HG03139 (cell line): Measurements from ENCODE around the gene ADGRV1.

Experiments used
- ATAC-seq: cut with Tn5 transposase; IDR thresholded peaks from one replicate; pipeline ENCODE4 v1.9.1; 2021; ENCODE audit not compliant: unreplicated experiment

The ADGRV1 gene

DNA sequence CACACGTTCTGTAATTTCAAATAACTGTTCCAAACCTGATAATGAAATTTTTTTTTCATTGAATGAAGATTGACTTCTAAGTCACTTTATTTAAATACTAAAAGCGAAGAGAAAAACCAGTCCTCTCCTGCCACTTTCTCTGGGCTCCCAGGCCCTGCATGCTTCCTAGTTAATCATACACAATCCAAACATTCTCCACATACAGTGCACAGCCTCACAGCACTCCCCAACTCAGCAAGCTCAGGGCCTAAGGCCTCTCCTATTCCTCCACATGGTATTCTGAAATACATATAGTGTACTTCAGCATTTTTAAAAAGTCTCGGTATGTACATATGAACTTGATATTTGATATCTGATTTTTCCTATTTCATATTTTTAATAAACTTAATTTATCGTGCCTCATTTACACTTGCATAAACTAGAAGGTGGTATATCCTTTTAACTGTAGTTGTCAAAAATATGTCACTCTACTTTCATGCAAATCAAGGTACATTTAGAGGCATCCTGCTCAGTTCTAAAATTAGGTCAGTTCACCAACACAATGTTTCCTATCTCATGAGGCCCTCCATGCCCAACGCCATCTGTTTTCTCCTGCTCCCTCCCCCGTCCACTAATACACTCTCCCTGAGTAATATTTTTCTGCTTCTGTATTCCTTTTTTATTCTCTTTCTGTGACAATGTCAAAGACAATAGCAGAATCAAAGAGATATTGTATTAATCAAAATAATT, 617.9 kb downstream of the ADGRV1 start:
- no peak for ATAC-seq

- ATAC-seq, result no peak
Observed at GRCh38 chr5:91177085-91177484, 618.5 kb downstream of the ADGRV1 start.

GRCh38 chr5:91177639-91178038, 619.0 kb downstream of the ADGRV1 start:
- no peak for ATAC-seq

DNA sequence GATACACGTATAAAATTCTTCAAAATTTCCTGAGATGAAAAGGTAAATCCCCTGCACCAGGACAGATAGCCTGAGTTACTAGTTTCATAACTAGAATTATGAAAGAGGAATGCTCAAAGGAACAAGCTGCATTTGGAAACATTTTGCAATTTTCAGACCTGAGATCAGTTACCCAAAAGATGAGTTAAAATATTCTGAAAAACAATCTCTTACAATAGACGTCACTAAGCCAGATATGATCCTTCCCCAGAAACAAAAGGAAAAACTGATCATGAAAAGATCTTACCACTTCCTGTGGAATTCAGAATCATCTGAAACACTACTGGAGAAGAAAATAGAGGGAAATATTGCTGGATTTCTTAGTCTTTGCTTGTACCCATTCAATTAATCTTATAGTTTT, 619.9 kb downstream of the ADGRV1 start:
- ATAC-seq, result no peak

DNA sequence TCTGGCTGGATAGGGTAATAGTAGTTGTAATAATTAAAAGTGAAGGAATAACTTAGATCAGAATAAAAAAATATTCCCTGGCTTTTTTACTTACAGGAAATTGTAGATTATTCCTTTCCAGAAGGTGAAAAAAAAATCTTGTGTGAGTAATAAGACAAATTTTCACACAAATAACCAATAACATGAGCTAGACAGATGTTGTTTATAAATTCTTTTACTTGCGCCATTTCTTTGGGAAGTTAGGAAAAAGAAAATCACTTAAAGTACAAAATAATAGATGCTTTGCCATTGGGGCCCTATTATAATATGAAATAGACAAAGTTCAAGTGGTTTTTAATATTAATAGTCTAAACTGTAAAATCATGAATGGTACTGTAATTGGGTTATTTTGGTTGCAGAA, 620.4 kb downstream of the ADGRV1 start:
- ATAC-seq, result no peak

- ATAC-seq, result no peak
Observed at GRCh38 chr5:91180506-91180905, 621.9 kb downstream of the ADGRV1 start.

GRCh38 chr5:91182763-91183162, 624.2 kb downstream of the ADGRV1 start:
- ATAC-seq, result no peak

GRCh38 chr5:91183743-91184142, 625.1 kb downstream of the ADGRV1 start:
- ATAC-seq, result no peak

GRCh38 chr5:91186101-91186500, 627.5 kb downstream of the ADGRV1 start:
- ATAC-seq, result no peak

DNA sequence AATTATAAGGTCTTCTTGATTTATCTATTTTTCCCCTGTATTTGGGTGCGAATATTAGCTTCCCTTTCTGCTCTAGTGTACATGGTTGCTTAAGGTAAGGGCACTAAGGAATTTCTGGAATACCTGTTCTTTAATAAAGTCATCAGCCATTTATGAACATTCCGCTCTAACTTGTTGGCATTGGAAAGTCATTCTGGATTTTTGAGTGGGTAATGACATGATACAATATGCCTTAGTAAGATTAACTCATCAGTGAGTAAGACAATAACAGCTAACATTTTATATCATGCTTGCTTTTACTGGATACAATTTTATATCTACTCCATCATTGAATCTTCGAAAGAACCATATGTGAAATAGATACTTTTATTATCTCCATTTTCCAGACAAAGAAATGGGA, 628.4 kb downstream of the ADGRV1 start:
- no peak for ATAC-seq

- ATAC-seq, result no peak
Observed at GRCh38 chr5:91188755-91189154, 630.2 kb downstream of the ADGRV1 start.

DNA sequence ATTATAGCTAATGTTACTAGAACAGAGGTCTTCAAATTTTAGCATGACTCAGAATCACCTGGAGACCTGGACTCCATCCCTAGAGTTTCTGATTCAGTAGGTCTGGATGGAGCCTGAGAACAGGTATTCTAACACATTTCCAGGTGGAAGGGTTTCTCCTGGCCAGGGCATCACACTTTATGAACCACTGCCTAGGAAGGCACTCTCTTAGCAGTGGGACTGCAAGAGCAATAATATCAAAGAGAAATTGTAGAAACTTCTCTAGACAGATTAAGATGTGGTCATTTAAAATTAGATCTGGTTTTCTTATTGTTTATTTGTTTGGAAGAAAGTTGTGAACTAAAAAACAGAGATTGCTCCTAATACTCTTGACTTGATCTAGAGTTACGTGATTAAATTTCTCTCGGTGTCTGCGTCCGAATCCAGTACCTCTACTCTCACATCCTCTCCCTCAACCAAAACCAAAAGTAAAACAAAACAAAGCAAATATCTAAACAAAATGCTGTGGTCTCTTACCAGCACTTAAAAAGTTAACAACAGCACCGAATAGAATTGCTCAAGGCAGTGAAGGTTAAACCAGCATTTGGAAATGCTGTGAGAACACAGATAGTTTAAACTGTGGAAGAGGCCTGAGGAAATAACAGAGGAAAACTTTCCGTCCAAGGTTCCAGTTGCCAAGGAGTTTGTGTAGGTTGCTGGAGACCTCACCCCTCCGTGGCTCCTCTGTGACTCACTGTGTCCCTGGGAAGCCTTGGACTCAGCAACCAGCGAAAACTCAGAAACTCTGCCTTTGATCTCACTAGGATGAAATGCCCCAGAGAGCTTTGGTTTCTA, 631.1 kb downstream of the ADGRV1 start:
- no peak for ATAC-seq

- ATAC-seq, result no peak
Observed at GRCh38 chr5:91190314-91190690, 631.7 kb downstream of the ADGRV1 start.

DNA sequence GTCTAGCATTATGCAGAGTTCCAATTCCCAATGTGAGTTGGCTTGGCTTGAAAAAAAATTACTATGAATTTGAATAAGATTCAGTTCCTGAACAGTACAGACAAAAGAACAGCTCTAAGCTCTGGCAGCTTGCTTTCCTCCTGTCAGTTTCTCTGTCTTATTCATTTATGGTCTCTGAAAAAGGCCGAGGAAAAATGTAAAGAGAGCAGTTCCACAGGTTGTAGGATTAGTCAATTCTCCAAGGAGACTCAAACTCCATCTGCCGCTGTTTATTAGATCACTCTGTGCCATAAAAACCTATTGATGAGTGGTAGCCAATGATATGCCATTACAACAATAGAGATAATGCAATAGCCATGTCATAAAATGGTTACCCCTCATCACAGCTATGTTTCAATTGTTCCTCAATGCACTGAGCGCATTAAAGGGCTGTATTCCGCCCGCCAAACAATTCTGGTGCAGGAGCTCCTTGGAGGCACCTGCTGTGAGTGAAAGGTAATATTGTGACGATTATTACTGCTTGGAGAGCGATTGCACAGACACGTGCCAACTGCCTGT, 636.3 kb downstream of the ADGRV1 start:
- no peak for ATAC-seq

DNA sequence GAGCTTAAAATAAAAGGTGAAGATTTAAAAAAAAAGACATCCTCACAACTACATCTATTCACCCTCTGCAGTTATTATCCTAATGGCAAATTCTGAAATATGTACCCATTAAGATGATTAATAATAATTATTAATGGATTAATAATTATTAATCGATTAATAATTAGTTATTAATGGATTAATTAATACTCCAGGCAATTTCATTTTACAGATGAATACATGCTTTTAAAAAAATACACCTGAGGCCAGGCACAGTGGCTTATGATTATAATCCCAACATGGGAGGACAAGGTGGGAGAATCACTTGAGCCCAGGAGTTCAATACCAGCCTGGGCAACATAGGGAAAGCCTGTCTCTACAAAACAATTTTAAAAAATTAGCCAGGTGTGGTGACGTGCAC, 642.1 kb downstream of the ADGRV1 start:
- no peak for ATAC-seq

GRCh38 chr5:91206103-91206502, 647.5 kb downstream of the ADGRV1 start:
- ATAC-seq, result no peak

DNA sequence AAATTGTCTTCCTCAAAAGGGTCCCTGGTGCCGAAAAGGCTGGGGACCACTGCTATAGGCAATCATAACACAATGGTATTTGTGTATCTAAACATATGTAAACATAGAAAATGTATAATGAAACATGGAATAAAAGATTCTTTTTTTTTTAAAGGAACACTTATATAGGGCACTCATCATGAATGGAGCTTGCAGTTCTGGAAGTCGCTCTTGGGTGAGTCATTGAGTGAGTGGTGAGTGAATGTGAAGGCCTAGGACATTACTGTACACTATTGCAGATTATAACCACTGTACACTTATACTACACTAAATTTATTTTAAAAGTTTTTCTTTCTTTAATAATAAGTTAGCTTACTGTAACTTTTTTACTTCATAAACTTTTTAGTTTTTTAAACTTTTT, 648.1 kb downstream of the ADGRV1 start:
- no peak for ATAC-seq

DNA sequence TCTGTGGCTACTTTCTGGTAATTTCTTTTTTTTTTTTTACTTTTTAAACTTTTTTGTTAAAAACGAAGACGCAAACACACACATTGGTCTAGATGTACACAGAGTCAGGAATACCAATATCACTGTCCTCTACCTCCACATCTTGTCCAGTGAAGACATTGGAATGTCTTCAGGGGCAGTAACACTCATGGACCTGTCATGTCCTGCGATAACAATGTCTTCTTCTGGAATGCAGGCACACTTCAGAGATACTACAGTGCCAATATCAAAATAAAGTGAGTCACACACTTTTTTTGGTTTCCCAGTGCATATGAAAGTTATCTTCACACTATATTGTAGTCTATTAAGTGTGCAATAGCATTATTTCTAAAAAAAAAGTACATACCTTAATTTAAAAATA, 648.7 kb downstream of the ADGRV1 start:
- ATAC-seq, result no peak

DNA sequence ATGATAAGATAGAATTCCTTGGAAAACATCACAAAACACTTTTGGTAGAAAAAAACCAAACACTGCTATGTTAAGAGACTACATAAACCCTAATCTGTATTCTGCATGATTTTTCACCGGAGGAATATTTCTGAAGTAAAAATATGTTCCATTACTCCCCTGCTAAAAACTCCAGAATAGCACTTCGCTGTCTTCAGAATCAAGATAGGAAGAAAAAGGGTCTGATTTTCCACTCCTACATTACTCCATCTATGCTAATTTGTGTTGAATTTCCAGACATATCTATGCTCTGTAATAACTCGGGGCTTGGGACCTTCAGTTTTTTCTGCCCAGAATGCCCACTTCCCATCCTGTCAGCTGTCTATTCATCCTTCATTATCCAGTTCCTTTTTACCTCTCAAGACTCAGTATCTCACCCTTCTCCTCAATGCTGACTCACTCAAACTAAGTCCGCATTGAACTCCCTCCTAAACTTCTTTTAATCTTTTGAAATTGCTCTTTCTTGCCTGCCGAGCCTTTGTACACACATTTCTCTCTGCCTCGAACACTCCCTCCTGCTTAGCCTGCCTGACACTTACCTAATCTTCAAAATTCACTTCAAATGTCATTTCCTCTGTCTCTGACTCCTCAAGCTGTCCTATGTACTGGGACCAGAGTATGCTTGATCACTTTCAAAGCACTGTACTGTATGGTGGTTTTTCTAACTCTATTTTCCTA, 653.6 kb downstream of the ADGRV1 start:
- ATAC-seq, result no peak

DNA sequence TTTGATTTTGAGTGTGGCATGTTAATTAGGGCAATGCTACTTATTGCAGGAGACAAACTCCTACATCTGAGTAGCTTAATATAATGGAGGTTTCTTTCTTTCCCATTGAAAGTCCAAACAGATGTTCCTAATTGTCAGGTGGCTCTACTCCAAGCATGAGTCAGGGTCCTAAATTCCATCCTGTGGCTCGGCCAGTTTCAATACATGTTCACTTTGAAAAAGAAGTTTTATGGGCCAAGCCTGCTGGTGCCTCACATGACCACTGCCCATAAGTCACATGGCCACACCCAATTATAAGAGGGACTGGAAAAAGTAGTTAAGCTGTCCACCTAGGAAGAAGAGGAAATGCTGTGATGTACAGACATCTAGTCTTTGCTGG, 654.1 kb downstream of the ADGRV1 start:
- no peak for ATAC-seq
